GM12891 (cell line): ENCODE measurements around the gene RNF183.

ENCODE experiments used
- PAX5 ChIP-seq: IDR thresholded peaks from 2 replicates; pipeline ENCODE4 v1.6.1; 2011; ENCODE audit warnings: low read length, moderate library complexity, mild to moderate bottlenecking; ENCODE audit not compliant: insufficient read depth, severe bottlenecking
- POLR2A ChIP-seq: IDR thresholded peaks from 2 replicates; pipeline ENCODE4 v1.6.1; 2011; ENCODE audit warnings: low read depth, low read length, control low read depth
- POLR2AphosphoS5 ChIP-seq: IDR thresholded peaks from 2 replicates; pipeline ENCODE4 v1.6.1; 2011; ENCODE audit warnings: low read depth, low read length, control low read depth
- SPI1 ChIP-seq: IDR thresholded peaks from 2 replicates; pipeline ENCODE4 v1.6.1; 2011; ENCODE audit warnings: low read depth, low read length, control low read depth
- TAF1 ChIP-seq: IDR thresholded peaks from 2 replicates; pipeline ENCODE4 v1.6.1; 2011; ENCODE audit warnings: low read depth, low read length, control low read depth

DNA sequence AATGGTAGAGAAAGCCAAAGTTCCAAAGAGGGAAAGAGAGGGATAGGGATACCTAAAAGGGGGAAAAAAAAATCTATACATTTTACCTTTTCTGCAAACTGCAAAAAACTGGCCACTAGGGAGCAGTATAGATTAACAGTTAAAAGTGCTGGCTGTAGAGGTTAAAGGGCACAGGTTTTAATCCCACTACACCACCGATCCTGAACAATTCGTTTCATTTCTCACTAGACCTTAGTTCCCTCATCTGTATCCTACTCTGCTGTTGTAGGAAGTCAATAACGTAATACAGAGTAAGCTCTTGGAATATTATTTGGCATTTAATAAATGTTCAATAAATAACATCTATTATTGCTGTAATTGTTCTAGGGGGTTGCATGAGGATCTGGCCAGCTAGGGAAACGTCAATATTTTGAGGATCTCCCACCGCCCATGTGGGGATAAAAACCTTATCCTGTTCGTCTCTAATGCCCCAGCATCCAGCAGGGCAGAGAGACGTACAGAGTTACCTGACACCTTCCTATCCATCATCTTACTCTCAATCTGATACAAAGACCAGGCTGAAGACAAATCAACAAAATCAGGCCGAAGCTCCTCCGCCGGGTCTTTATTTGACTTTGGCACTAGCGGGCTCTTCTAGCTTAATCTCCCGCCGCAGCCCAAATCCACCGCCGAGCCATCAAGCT is 28.6 kb downstream of the RNF183 start:
- TF ChIP-seq TAF1: no peak
- no peak for TF ChIP-seq POLR2A
- no peak for TF ChIP-seq POLR2AphosphoS5
- no peak for TF ChIP-seq PAX5
- TF ChIP-seq SPI1: no peak
